HL-60/S4 (cell line): ENCODE results near the gene ATP6V1C2.
"Not testable (repeated sequence)": the region's sequence is repeated elsewhere in the genome, so short reads cannot be mapped to it uniquely, and the experiment has no call there.

Source experiments
- in situ Hi-C: fragments of 300-500 bp; cut with MboI; formaldehyde crosslinking; loops from 2 replicates; pipeline ENCODE4 v1.14.3; 2022; ENCODE audit warnings: low sequenced_read_pairs

The ATP6V1C2 gene

DNA sequence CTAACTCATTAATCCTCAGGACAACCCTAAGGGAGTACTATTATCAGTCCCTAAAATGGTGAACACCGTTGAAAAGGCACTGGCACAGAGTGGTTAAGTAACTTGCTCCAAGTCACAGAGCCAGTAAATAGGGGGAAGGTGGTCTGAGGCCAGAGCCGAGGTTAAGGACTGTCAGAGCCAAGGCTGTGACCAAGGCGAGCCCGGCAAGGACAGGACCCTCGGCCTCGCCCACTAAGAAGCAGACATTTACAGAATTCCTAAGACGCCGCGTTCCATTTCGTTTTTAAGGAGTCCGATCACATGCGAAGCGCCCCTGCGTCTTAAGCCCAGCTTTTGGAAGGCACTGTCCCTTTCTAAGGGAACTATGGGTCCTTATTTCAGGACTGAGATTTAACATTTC is 90.1 kb downstream of the ATP6V1C2 start:
- in situ Hi-C loops = no loop called here

DNA sequence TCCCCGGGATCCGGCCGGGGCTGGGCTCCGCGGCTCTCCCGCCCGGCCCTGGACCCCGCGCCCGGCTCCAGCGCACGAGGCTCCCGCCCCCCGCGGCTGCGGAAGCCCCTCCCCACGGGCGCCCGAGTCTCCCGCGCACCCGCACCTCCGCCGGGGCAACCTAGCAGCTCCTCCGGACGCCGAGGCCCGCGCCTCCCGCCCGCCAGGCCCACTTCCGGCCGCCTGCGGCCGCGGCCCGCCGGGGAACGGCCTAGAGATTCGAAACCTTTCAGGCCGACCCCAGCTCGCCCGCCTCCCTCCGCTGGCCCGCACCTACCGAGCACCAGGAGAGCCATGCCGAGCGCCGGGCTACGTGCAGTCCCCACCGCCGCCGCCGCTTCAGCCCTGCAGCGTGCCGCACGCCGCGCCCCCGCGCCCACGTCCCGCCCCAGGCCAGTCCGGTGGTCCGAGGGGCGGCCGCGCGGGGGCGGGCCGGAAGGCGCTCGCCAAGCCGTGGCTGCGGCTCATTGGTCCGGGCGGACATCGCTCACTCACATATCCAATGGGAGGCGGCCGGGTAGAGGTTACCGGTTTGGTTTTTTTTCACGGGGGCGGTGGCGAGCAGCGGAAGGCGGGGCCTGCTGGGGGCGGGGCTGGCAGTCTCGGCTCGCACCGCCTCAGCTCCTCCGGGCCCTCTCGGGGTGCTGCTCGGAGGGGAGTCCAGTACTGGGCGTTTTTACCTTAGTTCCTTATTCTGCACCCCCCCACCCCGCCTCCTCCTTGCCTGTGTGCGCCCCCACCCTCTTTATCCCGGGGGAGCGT is 91.1 kb downstream of the ATP6V1C2 start, which contains the start of gene PDIA6:
Gene PDIA6, minus strand, starts transcription at position 424 of the 801 bp plus-strand sequence. Its CDS starts 89 bp downstream, at position 335.
- in situ Hi-C loops = no loop called here

DNA sequence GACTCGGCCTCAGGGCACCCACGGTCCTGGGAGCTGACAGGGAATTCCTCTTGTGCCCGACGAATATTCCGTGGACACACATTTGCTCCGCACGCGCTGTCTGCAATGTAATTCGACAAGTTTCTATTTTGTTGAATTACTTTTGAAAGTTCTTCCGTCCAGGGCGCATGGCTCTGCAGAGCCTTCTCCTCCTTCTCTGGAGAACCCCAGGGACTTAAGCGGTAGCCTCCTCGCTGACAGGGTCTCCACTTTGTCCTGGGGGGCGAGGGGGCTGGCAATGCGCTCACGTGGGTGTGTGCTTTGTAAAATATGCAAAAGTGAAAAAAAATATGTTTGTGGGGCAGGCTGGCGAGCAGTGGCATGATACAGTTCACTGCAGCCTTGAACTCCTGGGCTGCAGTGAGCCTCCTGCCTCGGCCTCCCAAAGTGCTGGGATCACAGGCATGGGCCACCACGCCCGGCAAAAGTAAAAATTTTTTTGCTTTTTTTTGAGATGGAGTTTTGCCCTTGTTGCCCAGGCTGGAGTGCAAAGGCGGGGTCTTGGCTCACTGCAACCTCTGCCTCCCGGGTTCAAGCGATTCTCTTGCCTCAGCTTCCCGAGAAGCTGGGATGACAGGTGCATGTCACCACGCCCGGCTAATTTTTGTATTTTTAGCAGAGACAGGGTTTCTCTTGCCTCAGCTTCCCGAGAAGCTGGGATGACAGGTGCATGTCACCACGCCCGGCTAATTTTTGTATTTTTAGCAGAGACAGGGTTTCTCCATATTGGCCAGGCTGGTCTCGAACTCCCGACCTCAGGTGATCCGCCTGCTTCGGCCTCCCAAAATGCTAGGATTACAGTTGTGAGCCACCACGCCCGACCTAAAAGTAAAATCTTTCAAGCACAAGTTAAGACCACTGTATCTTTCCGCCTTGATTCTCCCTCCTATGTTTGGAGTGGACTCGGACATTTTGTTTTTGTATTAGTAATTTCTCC is 92.0 kb downstream of the ATP6V1C2 start:
- in situ Hi-C loops = not testable (repeated sequence)

DNA sequence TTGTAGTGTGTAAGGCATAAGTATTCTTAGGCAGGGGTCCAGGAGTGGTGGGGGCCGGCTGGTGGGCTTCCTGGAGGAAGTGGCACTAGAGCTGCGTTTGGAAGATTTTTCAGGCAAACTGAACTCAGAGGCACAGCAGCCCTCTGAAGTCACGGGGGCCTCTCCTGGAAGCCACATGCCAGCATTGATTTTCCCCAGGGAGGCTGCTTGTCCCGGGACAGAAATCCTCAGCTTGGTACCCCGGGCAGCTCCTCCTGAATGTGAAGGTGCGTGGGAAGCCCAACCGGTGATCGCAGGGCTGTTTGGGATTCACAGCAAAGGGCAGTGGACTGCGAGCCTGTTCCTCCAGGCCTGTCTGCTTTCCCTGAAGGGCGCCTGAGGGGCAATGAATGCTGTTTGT is 92.7 kb downstream of the ATP6V1C2 start:
- in situ Hi-C loops = no loop called here

DNA sequence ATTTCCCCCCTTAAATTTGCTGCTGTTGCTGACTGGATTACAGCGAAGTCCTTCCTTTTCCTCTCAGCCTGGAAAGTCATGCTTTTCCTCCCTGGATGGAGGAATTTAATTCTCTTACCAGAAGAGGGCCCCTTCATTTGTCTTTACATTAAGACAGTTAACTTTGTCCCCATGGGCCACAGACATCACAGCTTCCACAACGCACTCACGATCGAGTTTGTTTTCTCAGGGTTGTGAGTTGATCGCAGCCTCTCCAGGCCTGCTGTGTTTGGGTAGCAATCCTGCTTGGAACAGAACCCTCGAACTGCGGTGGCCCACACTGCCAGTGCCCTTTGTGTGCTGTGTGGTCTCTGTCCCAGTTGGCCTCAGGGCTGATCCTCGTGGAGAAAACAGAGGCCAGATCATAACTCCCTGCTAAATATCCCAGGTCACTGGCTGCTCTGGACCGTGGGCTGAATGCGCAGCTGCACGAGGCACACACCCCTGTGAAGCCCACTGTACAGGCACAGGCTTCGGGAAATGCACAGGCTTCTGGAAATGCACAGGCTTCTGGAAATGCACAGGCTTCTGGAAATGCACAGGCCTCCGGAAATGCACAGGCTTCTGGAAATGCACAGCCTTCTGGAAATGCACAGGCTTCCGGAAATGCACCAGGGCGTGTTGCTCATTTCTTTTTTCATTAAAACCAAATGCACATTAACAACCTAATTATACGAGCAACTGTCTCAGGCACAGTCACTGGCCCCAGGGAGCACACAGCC is 93.3 kb downstream of the ATP6V1C2 start:
- in situ Hi-C loops = no loop called here

DNA sequence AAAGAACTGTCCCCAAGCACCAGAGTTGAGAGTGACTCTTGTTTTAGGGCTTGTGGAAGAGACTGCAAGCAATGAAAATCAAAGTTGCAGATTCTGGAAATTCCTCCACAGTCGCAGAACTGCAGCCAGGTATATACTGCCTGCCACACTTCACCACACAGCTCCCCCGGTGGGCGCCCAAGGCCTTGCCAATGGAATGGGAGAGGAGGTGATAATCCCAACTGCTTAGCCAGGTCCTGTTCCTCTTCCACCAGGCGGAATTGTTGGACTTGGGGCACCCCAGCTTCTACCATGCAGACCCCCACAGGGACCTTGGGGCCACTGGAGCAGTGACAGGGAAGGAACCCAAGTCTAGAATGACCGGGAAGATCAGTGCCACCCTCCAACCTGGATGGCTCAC is 96.0 kb downstream of the ATP6V1C2 start:
- in situ Hi-C loops = no loop called here

DNA sequence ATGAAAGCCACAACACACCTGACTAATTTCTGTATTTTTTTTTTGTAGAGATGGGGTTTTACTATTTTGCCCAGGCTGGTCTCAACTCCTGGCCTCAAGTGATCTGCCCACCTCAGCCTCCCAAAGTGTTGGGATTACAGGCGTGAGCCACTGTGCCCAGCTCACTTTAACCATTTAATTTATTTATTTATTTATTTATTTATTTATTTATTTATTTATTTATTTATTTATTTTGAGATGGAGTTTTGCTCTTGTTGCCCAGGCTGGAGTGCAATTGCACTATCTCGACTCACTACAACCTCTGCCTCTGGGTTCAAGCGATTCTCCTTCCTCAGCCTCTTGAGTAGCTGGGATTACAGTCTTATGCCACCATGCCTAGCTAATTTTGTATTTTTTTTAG is 96.9 kb downstream of the ATP6V1C2 start:
- in situ Hi-C loops = not testable (repeated sequence)

DNA sequence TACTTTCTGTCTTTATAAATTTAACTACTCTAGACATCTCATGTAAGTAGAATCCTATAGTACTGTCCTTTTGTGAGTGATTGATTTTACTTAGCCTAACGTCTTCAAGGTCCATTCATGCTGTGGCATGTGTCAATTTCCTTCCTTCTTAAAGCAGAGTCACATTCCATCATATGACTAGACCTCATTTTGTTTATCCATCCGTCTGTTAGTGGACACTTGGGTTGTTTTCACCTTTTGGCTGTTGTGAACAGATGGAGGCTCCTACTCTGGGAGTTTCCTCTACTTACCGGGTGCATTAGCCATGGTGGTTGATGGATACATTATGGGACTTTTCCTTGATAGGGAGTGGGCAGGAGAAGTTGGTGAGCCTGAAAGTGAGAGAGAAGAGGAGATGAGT is 97.6 kb downstream of the ATP6V1C2 start:
- in situ Hi-C loops = no loop called here

DNA sequence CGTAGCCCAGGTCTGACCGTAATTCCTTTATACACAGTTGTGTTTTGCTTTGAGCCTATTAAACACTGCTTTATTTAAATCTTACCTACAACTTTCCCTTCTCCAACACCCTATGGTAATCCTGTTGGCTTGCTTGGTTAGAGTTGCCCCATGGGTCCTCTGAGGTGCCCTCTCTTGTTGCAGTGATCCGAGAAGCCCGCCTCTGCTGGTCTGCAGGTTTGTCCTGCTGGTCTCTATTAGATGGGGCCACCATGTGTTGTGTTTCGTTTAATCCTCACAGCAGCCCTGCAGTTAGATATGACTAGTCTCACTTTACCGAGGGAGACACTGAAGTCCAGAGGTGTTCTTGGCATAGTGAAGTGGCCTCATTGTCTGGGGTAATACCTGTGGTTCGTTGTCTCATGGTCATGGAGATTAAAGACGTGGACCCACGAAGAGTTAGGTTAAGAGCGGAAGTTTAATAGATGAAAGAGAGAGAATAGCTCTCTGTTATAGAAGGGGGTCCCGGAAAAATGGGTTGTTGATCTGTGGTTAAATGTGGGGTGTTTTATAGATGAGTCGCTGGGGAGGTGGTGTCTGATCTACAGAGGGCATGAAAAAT is 98.4 kb downstream of the ATP6V1C2 start:
- in situ Hi-C loops = no loop called here

DNA sequence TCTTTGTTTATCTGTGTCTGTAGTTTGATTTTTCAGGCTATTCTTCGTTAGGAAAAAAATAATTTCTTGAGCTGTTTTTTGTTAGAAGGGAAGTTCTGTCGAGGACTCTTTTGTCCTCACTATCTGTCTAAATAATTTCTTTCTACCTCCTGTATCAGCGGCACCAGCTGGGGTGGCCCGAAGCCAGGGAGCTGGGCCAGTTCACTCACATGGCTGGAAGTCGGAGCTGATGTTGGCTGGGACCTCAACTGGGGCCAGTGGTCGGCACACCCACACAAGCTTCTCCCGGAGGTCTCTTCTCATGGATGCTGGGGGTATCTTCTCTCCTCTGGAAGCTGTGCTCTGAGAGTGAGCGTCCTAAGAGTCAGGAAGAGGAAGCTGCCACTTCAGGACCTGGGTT is 99.1 kb downstream of the ATP6V1C2 start:
- in situ Hi-C loops = no loop called here

DNA sequence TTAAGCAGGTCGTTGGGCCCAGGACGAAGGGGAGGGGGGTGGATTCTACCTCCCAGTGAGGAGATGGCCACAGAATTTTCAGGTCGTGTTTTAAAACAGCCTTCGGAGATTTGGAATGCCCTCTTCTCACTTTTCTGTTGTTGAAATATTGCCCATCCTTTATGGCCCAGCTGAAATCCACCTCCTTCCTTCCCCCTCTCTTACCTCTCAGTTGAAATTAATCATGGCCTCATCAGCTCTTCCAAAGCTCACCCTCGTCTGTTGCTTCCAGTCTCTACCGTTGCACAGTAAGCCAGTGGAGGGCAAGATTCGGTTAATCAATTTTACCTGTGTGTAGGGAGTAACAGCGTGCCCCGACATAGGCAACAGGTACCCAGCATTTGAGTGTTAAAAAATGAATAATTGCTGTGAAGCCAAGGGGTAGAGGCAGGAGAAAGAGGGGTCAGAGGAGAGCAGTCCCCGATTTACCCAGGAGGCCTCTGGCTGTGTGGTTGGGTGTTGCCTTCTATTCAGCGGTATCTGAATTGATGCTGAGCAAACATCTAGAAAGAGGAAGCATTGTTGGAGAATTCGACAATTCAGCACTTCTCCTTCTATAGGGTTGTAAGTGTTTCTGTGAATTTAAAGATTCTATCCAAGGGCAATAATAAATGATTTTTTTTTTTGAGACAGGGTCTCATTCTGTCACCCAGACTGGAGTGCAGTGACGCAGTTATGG is 99.7 kb downstream of the ATP6V1C2 start:
- in situ Hi-C loops = no loop called here

DNA sequence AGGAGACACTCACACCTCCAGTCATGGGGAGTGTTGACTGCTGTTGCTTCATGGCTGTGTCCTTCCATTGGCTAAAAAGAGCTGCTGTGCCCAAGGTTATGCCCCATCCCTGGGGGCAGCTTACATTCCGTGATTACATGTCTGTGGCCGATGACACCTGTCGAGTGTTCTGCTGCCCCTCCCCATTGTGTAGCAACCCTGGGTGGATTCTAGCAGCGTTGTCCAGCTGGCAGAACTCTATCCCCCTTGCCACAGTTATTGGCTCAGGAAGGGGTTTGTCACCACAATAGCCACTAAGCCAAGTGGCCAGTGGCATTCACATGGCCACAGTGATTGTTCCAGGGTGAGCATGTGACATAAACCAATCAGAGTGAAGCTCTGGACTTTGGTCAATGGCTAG is 102.8 kb downstream of the ATP6V1C2 start:
- in situ Hi-C loops = no loop called here

DNA sequence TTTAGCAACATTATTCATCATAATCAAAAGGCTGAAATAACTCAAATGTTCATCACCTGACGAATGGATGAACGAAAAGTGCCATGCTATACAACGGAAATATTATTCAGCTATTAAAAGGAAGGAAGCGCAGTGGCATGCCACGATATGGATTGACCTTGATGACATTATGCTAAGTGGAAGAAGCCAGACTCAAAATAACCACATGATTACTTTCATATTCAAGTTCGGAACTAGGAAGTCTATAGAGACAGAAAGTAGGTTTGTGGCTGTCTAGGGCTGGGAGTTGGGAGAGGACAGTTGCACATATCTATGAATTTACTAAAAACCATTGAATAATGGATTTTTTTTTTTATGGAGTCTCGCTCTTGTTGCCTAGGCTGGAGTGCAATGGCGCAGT is 104.6 kb downstream of the ATP6V1C2 start:
- in situ Hi-C loops = loop anchor here (25.0 kb wide), 1 partner anchor 586 kb away; no protein-coding TSS in a partner anchor

DNA sequence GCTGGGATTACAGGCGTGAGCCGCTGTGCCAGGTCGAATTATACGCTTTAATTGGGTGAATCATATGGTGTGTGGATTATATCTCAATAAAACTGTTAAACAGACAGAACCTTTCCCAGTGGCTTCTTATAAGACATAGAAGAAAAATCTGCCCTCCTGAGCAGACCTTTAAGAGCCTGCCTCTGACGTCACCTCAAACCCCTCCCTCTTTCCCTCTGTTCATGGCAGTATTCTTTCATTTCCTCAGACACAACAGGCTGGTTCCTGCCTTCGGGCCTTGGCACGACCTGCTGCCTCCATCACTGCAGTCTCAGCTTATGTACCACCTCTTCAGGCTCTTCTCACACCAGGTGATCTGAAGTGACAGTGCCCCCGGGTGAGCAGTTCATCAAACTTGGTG is 105.2 kb downstream of the ATP6V1C2 start:
- in situ Hi-C loops = loop anchor here (25.0 kb wide), 1 partner anchor 586 kb away; no protein-coding TSS in a partner anchor

DNA sequence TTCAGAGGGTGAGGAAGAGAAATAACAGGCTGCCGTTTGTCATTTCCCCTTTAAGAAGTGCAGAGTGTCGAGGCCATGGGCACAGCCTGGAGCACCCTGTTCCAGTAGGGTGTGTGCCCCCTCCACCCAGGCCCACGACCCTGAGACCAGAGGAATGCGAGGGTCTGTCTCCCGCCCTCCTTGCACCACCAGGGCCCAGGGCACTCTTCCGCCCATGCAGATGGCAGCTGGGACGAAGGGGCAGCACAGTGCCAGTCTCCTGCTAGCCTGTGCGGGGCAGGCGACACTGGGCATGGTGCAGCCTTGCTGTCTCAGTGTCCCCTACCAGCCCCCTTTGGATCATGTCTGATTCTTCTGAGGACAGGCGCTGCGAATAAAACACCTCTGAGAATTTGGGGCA is 106.9 kb downstream of the ATP6V1C2 start:
- in situ Hi-C loops = loop anchor here (25.0 kb wide), 1 partner anchor 584 kb away; no protein-coding TSS in a partner anchor

DNA sequence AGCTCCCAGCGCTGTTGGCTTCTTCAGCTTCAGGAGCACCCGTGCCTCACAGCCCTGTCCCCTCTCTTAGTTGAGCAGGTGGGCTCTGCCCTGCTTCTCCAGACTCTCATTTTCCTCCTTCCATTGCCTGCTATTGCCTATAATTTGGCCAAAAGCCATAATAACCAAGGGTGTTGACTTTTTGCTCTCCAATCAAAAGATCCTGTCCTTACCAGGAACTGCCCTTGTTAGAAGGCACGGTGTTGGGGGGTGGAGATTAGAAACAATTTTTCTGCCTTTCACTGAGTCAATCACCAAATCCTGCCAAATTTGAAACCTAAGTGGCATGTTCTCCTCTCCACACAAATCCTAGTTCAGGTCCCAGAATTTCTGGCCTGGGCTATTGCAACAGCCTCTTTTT is 107.9 kb downstream of the ATP6V1C2 start:
- in situ Hi-C loops = loop anchor here (25.0 kb wide), 1 partner anchor 583 kb away; no protein-coding TSS in a partner anchor

DNA sequence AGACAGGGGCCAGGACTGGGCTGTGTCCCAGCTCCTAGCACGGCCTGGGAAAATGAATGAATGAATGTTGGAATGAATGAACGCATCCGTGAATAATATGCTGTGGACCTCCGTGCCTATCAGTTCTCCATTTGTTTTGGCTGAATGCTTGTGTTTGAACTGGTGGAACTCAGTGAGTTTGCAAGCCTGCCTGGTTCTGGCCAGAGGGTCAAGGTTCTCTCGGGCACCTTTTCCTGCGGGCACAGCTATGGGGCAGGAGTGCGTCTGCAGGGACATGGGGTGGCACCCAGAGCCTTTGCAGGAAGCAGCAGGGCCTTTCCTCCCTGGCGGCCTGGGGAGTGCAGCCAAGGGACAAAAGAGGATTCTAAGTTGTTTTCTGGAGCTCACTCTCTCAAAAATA is 108.8 kb downstream of the ATP6V1C2 start:
- in situ Hi-C loops = loop anchor here (10.0 to 25.0 kb wide), 2 partner anchors 582 to 755 kb away; no protein-coding TSS in a partner anchor

DNA sequence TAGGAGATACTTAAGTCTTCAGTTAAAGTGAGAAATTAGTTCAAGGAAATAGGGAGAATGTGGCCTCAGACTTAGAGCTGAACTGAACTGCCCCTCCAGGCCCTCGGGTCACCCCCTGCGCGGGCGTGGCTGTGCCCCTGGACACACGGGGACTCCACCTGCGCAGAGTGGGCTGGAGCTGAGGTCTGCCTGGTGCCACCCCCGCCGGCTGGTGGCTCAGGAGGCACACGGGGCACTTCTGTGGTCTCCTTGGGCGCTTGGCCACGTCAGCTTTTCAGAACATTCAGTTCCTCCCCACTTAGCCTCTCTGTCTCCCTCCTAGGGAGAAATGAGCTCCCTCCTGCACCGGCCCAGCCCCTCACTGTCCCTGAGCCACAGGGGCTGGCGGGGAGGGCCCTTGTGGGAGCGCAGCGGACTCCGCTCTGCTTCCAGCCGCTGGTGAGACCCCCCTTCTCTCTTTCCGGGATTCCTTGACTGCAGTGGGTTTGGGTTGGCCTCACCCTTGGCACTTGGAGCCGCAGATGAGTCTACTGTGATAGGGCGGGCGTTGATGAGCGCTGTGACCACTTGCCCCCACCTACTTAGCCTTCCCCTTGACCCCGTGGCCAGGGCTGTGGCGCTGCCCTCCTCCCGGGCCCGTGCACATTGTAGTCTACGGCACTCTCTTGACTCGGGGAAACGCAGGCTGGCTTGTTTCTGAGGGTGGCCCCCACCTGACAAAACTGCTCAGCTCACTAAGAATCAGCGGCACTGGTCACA is 109.4 kb downstream of the ATP6V1C2 start:
- in situ Hi-C loops = loop anchor here (10.0 to 25.0 kb wide), 2 partner anchors 581 to 754 kb away; no protein-coding TSS in a partner anchor
